DMS 273 treated with DMSO at 0.1 percent for 48 hours (cell line): ENCODE results near the gene MAP3K12.

Experiments
- DNase-seq: peaks from one replicate; lab custom pipeline; 2025; lab: John Stamatoyannopoulos, UW

The MAP3K12 gene

GRCh38 chr12:53507603-53507885, 8.3 kb upstream of the MAP3K12 start:
- DNase-seq: no peak

GRCh38 chr12:53506881-53507602, 7.8 kb upstream of the MAP3K12 start, which contains the start of gene NPFF:
TSS of gene NPFF (minus strand) at chr12:53507484. CDS start at chr12:53507474, 10 bp downstream.
- DNase-seq: no peak

- DNase-seq: no peak
Measured at GRCh38 chr12:53506450-53506785, 7.2 kb upstream of the MAP3K12 start.

DNA sequence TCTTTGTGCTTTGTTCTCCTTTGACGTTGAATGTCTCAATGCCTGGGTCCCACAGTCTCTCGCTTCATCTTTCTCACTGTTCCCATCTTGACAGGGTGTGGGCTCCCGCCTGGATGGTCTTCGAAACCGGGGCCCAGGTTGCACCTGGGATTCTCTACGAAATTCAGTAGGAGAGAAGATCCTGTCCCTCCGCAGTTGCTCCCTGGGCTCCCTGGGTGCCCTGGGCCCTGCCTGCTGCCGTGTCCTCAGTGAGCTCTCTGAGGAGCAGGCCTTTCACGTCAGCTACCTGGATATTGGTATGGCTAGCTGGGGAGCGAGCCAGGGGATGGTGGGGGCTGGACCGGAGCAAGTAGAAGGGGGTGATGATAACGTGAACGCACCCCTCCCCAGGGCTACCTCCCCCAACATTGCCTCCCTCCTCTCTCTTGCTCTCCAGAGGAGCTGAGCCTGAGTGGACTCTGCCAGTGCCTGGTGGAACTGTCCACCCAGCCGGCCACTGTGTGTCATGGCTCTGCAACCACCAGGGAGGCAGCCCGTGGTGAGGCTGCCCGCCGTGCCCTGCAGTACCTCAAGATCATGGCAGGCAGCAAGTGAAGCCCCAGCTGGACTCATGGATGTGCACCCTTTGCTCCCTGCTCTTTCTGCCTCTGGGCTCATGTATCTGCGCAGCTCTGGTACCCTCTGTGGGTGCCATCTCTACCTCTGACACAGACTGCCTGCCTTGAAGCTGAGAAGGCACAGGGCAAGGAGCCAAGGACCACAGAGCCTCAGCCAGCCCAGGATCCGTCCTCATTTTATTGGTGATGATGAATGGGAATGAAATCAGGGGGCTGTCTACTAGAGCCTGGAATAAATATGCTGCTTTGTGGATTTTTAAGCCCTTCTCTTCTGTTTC, 6.5 kb upstream of the MAP3K12 start:
- no peak for DNase-seq

DNA sequence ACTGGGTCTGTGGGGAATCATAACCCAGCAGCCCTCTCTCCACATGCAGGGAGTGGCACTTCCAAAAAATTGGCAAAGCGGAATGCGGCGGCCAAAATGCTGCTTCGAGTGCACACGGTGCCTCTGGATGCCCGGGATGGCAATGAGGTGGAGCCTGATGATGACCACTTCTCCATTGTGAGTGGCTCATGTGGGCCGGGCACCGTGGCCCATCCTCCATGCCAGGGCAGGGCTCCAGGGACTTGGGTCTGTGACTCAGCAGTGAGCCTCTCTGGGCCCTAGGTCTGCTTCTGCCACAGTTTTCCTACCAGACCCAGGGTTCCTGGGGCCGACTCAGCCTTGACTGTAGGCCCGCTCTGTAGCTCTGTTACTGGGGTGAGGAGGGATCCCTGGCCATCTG, 5.8 kb upstream of the MAP3K12 start:
- no peak for DNase-seq

DNA sequence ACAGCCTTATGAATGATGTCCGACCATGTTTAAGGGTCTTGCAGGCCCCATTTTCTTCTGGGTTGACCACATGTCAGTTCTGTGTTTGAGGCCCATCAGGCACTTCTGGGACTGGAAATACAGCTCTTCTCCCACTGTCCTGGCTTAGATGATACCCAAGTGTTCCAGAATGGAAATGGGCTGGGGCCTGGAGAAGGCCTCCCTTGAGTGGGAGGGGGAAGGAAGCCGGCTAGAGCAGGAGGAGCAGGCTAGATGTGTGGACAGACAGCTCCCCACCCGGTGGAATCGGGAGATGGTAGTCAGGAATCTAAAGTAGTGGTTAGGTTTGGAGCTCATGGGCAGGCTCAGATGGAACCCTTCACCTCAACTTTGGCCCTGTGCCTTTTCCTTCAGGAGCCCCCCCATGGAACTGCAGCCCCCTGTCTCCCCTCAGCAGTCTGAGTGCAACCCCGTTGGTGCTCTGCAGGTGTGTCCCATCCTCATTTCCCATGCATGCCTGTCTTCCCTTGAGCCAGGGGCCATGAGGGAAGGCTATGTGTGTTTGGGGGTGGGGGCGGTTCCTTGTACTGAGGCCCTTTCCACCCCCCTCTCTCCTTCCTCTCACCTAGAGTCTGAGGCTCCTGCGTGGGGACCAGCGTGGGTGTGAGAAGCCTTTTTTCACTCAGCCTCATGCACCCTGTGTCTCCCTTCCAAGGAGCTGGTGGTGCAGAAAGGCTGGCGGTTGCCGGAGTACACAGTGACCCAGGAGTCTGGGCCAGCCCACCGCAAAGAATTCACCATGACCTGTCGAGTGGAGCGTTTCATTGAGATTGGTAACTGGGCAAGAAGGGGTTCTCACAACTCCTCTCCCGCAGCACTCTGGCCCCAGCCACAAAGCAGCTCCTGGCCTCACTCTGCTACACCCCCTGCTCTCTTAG, 5.0 kb upstream of the MAP3K12 start:
- no peak for DNase-seq

GRCh38 chr12:53502983-53503728, 3.9 kb upstream of the MAP3K12 start:
- DNase-seq: no peak

DNA sequence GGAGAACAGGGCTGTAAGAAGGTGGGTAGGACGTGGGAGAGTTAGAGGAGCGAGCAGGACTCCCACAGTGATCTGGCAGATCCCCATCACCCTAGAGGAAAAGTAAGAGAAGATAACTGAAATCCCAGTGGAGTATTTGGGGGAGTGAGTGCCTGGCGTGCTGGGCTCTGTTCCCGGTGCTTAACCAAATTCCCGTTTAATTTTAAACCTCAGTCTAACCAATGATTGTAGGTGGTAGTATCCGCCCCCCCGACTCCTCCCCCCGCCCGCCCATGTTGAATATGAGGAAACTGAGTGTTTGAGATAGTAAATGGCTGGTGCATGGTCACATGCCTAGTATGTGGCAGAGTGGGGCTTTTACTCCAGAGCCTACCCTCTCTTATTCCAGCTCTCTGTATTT, 3.1 kb upstream of the MAP3K12 start:
- no peak for DNase-seq

DNA sequence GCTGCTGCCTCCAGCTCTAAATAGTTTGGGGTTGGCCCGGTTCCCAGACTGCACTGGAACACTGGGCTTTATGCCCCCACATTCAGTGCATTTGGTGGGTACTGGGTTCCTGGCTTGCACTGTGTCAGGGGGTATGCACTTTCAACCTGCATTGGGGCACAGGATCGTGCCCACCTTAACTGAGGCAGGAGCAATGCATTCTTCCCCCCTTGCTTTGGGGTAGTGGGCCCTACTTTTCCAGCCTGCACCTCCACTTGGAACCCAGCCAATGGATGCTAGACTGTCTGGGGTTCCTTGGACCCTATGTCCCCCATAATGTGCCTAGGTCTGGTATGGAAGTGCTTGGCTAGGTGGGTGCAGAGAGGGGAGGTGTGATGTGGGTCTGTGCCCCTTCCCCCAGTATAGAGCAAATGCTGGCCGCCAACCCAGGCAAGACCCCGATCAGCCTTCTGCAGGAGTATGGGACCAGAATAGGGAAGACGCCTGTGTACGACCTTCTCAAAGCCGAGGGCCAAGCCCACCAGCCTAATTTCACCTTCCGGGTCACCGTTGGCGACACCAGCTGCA, 2.4 kb upstream of the MAP3K12 start:
- DNase-seq: no peak

- peak; percentile 97 for DNase-seq
Measured at GRCh38 chr12:53500776-53501614, 1.7 kb upstream of the MAP3K12 start, which contains the start of gene TARBP2. TSS of gene TARBP2 (plus strand) at chr12:53501283. CDS start at chr12:53501409, 126 bp downstream.

- DNase-seq: no peak
Measured at GRCh38 chr12:53500142-53500775, 1.0 kb upstream of the MAP3K12 start.

GRCh38 chr12:53498235-53498630, 1.0 kb downstream of the MAP3K12 start:
- no peak for DNase-seq

GRCh38 chr12:53497461-53497860, 1.8 kb downstream of the MAP3K12 start:
- no peak for DNase-seq

GRCh38 chr12:53496752-53497032, 2.6 kb downstream of the MAP3K12 start:
- DNase-seq: no peak

GRCh38 chr12:53495903-53496751, 3.1 kb downstream of the MAP3K12 start:
- no peak for DNase-seq

DNA sequence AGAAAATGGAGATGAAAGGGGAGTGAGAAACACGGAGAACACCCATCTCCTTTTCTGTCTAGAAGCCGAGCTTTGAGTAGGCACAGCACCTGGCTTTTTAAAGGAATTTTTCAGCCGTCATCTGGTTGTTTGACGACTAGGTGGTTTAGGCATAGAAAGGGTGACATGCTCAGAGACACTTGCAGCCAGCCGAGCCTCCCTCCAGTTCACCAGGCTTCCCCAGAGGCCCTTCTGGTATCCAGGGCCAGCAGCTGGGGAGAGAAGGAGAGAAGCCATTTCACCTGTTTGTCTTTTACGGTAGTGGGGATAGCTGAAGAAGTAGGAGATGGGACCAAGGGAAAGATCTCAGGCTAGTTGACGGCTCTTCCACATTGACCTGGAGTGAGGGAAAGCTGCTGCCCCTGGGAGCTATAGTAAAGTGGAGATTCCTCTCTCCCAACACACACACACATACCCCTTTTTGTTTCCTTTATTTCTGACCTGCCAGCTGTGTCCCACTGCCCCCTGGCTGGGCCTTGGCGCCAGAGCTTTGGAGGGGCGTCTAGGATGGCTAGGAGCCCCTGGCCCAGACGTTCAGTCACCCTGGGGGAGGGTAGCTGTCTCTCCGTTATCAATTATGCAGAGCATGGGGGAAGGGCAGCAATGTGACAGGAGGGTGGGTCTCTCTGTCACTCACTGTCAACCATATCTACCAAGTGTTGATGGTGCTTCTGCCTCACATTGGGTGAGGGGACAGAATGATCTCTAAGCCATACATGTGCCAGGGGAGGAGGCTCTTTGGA, 5.5 kb downstream of the MAP3K12 start:
- no peak for DNase-seq

DNA sequence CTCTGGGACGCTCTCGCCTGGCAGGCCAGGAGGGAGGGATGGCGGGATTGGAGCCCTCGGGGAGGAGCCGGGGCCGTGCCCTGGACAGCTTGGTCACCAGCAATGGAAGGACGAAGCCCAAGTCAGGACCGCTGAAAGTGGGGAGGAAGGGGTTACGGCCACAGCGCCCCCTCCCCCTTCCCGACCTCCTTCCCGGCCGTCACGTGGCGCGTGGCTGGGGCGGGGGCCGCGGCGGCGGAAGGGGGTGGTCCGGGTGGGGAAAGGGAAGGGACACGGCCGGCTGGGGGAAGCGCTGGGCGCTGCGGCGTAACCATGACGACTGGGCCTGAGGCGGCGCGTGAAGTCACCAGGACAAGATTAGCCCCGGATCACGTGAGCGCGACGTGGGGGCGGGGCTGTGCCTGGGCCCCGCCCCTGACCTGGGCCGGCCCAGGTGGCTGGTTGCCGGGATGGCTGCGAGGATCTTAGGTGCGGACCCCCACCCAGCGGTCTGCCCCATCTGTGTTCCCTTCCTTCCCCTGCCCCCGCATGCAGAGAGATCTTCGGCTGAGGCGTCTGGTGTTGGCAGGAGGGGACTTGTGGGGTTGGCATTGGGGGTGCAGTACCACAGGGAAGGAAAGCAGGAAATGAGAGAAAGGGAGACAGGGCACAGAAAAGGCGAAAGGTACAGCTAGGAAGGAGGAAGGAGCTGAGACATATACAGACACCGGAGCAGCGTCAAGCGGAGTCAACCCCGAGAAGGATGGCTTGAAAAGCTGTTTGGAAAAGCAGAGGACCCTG, 6.2 kb downstream of the MAP3K12 start:
- peak; percentile 41 for DNase-seq

DNA sequence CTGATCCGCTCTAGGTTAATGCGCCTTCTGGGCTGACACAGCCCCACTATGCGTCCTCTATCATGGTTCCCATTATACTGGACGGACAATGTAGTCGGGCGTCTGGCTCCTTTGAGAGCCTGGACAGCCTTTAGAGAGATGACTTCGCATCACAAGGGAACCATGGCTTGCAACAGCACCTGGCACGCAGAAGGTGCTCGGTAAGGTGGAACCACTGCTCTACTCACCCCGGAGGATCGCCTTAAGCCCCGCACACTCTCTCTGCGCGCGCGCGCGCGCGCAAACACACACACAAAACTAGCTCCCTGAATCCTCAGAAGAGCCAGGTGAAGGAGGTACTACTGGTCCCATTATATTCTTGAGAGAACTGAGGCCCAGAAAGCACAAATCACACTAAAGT, 7.1 kb downstream of the MAP3K12 start:
- no peak for DNase-seq
